Activated CD4-positive, CD25-positive, alpha-beta regulatory T cell treated with anti-CD3 and anti-CD28 coated beads, Interleukin-2, amount 50 U/mL, for 24 hours (primary cell): ENCODE results near the gene TMEM201.
A peak's percentile ranks its signal among the peaks of the same experiment; 100 is the strongest.

Experiments used
- ATAC-seq, 2 donors: fragments of 150-1000 bp; cut with Tn5 transposase; one replicate each; pipeline ENCODE4 v1.10.0; 2021; ENCODE audit warnings: mild to moderate bottlenecking in 1 of 2, moderate library complexity in 1 of 2

TMEM201 gene

GRCh38 chr1:9626201-9626608 lies 37.5 kb downstream of the TMEM201 start:
- no peak for ATAC-seq

GRCh38 chr1:9628541-9629444 lies 40.1 kb downstream of the TMEM201 start:
- ATAC-seq: peak; percentile 47 to 49

DNA sequence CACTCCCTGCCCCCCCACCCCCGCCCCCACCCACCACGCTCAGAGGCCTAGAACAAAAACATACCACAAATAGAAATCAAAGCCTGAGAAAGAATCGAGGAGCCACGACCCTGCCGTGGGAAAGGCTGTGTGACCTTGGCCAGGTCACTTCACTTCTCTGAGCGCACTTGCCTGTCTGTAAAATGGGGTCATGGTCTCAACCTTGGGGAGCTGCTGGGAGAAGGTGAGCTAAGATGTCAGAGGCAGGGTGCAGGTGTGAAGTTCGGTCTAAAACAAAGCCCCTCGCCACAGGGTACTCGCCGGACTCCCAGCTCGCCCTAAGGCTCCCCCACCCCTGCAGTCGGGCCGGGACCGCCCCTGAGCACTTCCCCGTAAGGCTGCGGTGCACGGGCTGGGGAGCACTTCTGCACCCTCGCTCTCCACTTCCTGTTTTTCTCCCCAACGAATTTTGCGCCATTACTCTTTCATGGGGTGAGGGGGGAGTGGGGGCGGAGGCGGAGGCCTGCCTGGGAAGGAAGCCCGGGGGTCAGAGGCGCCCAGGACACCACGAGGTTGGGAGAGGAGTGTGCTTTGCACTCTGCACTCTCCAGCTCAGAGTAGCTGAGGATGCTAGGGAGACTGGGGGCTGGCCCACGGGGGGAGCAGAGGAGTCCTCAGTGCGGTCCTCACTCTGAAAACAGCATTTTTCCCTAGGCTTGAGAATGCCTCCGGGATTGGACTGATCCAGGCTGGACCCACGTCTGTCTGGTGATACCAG lies 40.9 kb downstream of the TMEM201 start:
- peak; percentile 40 to 41 for ATAC-seq

DNA sequence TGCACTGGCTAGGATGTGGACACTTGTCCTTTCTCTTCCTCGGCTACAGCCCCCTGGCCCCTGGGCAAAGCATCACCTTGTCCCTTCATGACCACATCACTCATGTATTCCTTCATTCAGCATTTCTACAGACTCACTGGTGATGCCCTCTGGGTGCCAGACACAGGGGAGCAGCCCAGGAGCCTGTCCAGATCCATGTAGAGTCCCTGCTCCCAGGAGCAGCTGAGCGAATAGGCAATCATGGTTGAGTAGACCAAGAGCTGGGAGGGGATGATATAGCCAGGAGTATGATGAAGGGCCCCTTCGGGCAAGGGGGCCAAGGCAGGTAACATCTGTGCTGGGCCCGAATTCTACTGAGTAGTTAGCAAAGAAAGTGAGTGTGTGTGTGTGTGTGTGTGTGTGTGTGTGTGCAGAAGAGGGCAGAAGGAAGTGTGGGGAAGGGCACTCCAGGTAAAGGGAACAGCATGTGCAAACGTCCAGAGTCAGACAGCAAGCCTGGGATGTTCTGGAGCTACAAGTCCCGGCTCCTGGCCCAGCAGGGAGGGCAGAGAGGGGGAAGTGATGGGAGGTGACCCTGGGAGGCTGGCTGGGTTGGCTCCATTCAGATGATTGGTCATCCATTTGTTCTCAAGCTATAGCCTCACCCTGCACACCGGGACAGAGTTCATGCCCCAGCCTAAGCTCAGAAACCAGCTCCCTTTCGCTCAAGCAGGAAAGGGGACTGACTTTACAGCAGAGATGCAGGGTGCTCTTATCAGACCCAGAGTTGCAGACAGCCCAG lies 41.8 kb downstream of the TMEM201 start:
- ATAC-seq: no peak

- no peak for ATAC-seq
Measured at GRCh38 chr1:9631613-9632012, 42.9 kb downstream of the TMEM201 start.

DNA sequence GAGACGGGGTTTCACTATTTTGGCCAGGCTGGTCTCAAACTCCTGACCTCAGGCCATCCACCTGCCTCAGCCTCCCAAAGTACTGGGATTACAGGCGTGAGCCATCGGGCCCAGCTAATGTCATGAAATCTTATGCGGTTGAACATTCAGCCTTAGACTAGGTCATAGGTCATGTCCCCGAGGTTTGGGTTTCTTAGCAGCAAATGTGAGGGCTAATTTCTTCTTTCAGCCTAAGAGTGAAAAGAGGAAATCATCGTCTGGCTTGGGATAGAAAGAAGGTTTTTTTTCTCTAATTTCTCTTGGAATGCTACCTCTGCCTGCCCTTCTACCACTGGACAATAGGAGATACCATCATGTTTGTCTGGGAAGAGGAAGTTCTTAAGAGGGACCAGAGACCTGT lies 44.8 kb downstream of the TMEM201 start:
- no peak for ATAC-seq

- ATAC-seq: no peak
Measured at GRCh38 chr1:9634582-9634981, 45.9 kb downstream of the TMEM201 start.

DNA sequence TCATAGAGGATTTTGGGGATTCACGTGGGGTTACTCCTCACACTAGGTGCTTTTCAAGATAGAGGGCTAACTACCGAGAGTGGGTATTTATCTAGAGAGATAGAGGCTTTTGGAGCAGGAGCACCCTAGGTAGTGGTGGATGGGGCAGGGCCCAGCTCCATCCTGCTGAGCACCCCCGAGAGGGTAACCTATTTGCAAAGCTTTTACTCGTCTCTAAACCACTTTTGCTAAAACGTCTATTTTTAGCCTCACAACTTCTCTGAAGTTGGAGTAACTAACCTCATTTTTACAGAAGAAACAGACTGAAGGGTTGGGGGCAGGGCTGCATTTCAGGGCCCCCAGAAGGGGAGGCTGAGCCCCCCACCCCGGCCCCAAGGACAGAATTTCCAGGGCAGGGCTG lies 50.5 kb downstream of the TMEM201 start:
- no peak for ATAC-seq

DNA sequence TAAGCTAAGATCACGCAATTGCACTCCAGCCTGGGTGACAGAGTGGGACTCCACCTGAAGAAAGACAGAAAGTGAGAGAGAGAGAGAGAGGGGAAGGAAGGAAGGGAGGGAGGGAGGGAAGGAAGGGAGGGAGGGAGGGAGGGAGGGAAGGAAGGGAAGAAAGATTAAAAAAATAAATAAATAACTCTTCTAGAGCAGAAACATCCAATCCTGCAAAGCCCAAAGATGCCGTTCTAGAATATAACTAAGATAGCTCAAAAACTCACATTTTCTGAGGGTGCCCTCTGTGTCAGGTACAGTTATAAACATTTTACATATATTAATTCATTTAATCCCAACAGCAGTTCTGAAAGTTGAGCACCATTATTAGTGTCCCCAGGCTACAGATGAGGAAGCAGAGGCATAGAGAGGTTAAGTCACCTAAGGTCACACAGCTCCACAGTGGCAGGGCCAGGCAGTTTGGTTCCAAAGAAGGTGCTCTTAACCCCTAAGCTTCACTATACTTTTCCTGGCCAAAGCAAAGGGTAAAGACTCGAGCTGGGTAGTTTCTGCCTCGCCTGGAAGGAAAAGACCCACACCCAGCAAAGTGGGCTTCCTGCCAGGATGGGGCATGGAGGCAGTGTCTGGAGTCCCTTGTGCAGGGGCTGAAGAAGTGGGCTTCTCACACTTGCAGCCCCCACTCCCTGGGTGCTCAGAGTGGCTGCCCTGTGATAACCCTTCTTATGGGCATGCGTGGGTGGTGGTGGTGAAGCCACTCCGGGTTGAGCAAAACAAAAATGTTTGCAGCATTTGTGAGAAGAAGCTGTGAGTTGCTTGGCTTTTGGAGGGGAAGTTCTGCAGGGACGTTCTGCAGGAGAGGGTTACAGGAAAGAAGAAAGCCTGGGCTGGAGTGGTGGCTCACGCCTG lies 54.9 kb downstream of the TMEM201 start:
- peak in 1 of 2 donors; percentile 36 for ATAC-seq

GRCh38 chr1:9646037-9646436 lies 57.3 kb downstream of the TMEM201 start:
- no peak for ATAC-seq

- no peak for ATAC-seq
Measured at GRCh38 chr1:9648171-9648570, 59.5 kb downstream of the TMEM201 start.

DNA sequence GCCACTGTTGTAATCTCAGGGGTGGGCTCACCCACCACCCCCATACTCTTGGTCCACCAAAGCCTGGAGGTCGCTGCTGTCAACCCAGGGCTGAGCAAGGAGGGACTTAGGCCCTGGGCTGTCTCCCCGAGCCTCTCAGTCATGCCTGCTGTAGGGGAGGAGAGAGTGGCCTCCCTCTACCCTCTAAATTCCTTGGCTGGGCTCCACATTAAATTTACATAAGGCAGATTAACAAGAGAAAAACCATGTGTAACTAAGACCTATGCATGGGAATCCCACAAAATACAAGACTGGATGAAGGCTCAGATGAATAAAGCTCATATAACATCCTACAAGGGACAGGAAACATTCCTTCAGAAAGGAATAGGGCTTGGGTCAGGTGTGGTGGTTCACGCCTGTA lies 61.1 kb downstream of the TMEM201 start:
- no peak for ATAC-seq

DNA sequence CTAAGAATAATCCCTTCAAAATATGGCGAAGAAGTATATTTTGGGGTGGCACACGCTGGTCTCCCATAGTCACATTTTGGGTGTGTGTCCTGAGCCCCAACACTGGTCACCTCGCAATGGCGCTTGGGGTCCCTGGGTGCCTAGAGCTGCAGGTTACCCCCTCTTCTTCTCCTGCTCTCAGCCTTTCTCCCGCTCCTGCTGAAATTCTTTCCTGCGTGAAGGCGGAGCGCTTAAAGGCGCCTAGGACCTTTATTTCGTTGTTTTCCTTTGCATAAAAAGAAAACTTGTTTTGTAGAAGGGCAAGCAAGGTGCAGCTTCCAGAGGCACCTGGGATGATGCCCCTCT lies 62.5 kb downstream of the TMEM201 start:
- no peak for ATAC-seq

- ATAC-seq: peak; percentile 59 to 65
Measured at GRCh38 chr1:9651565-9652378, 63.1 kb downstream of the TMEM201 start, which contains the start of gene PIK3CD. TSS of gene PIK3CD (plus strand) at chr1:9651731. CDS start at chr1:9710456, 58,725 bp downstream.

DNA sequence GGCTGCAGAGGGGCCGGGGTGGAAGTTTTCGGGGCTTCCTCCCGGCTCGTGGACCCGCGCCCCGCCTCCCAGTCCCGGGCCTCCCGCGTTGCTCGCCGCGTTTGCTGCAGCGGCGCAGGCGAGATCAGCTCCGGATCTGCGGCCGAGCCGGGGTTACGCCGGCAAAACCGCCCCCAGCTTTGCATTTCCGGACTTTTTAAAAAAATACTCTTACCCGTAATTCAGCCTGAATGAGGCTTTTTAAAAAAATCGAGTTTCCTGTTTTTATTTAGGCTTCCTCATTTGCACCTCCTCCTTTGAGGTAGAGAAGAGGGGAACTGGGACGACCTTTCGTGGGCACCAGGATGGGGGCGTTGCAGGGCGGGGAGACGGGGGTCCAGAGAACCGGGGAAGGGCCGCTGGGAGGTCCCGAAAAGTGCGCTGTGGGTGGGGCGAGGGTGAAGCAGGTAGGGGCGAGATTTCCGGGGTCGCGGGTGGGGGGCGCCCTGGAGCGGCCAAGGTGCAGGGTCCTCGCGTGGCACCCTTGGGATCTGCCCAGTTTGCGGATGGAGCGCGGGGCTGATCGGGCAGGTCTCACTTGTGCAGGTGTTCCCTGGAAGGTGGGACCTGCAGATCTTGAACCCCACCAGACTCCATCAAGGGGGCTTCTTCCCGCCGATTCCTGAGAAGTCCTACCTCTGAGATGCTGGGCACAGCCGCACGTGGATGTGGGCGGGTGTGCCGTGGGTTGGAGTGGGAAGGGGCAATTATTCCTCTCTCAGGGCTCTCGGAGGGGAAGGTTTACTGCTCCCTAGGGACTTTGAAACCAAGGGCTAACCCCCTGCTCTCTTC lies 63.9 kb downstream of the TMEM201 start:
- peak; percentile 17 to 26 for ATAC-seq

DNA sequence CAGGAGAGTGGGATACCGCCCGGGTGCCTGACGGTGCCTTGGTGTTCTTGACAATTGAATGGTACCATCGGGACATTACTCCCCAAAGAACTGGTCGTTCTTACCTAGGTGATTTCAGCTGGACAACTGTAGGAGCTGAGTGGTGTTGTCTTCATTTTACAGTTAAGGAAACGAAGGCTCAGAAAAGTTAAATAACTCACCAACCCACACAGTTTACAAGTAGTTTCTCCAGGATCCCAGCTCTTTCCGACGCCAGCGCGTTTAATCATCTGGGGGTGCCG lies 64.4 kb downstream of the TMEM201 start:
- ATAC-seq: no peak

DNA sequence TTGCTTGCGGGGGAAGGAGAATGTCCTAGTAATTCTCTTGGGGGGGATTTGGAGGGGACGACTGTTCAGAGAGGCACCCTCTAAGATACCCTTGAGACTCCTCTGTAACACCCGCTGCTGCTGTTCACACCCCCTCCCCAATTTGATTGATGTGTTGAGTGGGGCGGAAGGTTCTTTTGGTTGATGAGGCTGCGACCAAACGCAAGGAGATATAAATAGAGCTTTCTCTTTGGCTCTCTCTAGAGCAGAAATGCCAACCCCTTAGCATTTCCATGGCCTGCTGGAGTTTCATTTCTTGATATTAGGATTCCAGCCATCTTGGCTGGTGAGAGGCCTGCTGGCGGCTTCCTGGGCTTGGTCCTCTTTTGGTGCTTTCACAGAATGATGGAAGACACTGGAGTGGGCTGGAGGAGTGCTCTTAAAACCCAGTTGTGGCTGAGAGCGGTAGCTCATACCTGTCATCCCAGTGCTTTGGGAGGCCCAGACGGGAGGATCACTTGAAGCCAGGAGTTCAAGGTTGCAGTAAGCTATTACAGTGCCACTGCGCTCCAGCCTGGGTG lies 64.9 kb downstream of the TMEM201 start:
- ATAC-seq: peak in 1 of 2 donors; percentile 7

DNA sequence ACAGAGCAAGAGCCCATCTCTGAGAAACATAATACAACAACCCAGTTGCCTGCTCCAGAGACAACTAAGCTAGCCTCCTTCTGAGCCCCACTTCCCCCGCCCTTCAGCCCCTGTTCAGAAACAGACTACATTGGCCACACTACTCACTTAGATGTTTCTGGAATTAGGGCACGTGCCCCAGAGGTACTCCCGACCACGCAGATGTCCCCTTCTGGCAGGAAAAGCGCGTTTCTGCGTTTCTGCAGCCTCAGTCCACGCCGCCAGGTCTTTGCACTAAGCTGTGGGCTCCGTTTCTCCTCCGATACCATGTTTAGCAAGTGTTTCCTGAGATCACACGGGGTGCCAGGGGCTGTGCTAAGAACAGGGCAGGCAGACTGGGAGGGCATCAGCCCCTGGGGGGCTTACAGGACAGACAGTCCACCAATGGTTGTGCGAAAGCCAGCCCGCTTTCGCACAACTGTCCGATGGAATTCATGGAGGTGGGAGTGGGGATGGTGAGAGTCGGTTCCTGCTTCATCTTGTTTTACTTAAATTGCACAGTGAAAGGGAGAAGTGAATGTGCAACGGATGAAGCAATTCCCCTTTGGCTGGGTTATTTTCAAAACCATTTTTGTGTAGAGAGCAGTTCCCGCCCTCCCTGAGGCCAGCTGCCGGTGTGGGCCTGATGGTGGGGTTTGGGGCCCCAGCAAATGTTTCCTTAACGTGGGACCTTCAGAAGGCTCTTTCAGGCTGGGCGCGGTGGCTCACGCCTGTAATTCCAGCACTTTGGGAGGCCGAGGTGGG lies 65.5 kb downstream of the TMEM201 start:
- no peak for ATAC-seq
